Left colon (tissue), 2 donors: Measurements from ENCODE around the gene BTF3L4. TPM values are rescaled to one million over a fixed set of nuclear protein-coding genes. Genes with fewer than 3 reads are reported as not detected.
"Not testable (repeated sequence)": the region's sequence is repeated elsewhere in the genome, so short reads cannot be mapped to it uniquely, and the experiment has no call there.

Experiments
- ATAC-seq: fragments of 200-7000 bp; cut with Tn5 transposase; one replicate; pipeline ENCODE4 v1.9.1; 2020; ENCODE audit warnings: mild to moderate bottlenecking, moderate library complexity
- DNase-seq, 2 donors: peaks; one replicate each; pipeline ENCODE4 v3.0.0-alpha.2; 2020
- intact Hi-C, 2 donors: fragments of 100-400 bp; cut with DNase I in 1 of 2; cut with micrococcal nuclease in 1 of 2; formaldehyde crosslinking; loops; one replicate each; pipeline versions ENCODE4 v1.11.2 to v1.14.0; 2022; cut with DNase I, micrococcal nuclease
- total RNA-seq, 2 donors: library from RNA; stranded (reverse); fragmentation: NEBNext Ultra II Directional; extraction: Animal tissue kit (Norgen Biotek cat#: 25700); gene quantifications; one replicate each; pipeline ENCODE4 v1.2.1, GENCODE V29; 2021
- donor health status: DM: no; HTN: no; CAD: no.
- donor health status: DM: yes; HTN: yes; CAD: no.

BTF3L4 gene
- total RNA-seq, 2 donors from 2014 or later, result 19.1 to 20.9 TPM

GRCh38 chr1:52053862-52054261 is 2.2 kb upstream of the BTF3L4 start:
- ATAC-seq, result no peak
- intact Hi-C loops, result no loop called here

GRCh38 chr1:52054496-52055065 is 1.5 kb upstream of the BTF3L4 start:
- intact Hi-C loops, result no loop called here
- ATAC-seq (no peak), DNase-seq (no peak)

More at GRCh38 chr1:52053862-52054261, 2.2 kb upstream of the BTF3L4 start:
- DNase-seq, result no peak

- intact Hi-C loops, result no loop called here
- DNase-seq, result peak; percentile 90 to 91
These were observed 829 bp upstream of the BTF3L4 start, which contains the start of gene TXNDC12 for GRCh38 chr1:52055066-52055865. TXNDC12 (minus strand) TSS chr1:52055191; CDS start chr1:52055096, 95 bp downstream.

GRCh38 chr1:52055866-52056162 is 281 bp upstream of the BTF3L4 start:
- ATAC-seq, result no peak
- intact Hi-C loops, result no loop called here
- DNase-seq, result no peak

More at GRCh38 chr1:52055066-52055865, 829 bp upstream of the BTF3L4 start, which contains the start of gene TXNDC12:
- ATAC-seq, result peak; percentile 80

DNA sequence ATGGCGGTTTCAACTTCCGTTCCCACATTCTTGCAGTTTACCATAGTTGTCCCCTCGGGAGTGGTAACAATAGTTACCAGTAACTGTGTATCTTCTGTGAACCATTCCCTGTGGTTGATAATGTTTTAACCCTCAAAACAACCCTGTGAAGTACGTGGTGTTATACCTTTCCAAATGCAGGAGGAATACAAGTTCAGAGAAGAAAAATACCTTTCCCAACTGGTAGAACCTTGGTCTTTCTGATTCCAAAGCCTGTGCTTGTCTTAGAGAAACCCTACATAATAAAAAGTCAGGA is 789 bp downstream of the BTF3L4 start:
- ATAC-seq (no peak), DNase-seq (no peak)
- intact Hi-C loops, result no loop called here

DNA sequence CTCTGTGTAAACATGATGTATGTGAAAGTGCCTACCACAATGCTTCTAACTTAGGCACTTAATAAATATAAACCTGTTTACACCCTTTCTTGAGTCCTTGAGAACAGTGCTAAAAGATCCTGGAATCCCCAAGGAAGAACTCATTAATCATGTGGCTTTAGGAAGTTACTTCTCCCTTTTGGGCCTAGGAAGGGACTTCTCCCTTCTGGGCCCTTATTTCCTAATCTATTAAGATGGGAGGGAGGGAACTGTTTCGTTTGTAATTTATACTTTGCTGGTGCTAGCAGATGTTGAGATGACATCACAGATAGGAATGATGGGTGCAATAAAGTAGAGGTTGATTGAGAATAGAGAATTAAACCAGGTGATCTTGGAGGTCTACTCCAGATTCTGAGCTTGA is 1.2 kb downstream of the BTF3L4 start:
- intact Hi-C loops, result no loop called here
- ATAC-seq (no peak), DNase-seq (no peak)

GRCh38 chr1:52057876-52058415 is 1.9 kb downstream of the BTF3L4 start:
- DNase-seq (no peak), ATAC-seq (no peak)
- intact Hi-C loops, result no loop called here

GRCh38 chr1:52059321-52059720 is 3.2 kb downstream of the BTF3L4 start:
- intact Hi-C loops, result no loop called here
- no peak for ATAC-seq
- DNase-seq, result no peak

DNA sequence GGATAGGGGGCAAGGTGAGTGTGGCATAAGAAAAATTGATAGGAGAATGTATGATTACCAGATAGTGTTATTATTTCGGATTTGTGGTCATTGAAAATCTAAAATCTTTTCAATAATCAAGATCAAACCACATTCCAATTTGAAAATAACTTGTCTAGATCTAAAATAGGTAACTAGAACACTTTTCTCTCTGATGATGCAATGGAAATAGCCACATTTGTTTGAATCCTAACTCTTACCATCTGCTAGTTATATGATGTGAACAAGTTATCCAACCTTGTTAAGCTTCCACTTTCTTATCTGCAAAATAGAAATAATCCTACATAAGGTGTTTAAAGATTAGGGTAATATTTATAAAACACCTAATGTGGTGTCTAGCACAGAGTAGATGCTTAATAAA is 3.8 kb downstream of the BTF3L4 start:
- intact Hi-C loops, result no loop called here
- DNase-seq (no peak), ATAC-seq (no peak)

DNA sequence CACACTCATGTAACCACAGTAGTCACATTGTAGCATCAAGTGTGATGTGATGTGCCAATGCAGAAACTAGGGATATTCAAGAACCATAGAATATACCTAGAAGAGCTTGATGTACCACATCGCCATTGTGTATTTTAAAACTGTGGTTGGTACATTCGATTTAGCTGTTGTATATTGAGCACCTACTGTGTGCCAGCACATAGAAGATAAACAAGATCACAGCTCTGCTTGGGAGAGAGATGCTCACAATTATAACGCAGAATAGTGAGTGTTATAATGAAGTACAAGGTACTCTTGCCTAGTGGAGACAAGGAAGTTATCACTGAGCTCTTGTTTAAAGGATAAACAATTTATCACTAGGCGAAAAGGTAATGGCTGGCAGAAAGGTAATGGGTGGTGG is 4.7 kb downstream of the BTF3L4 start:
- DNase-seq (no peak), ATAC-seq (no peak)
- intact Hi-C loops, result no loop called here

DNA sequence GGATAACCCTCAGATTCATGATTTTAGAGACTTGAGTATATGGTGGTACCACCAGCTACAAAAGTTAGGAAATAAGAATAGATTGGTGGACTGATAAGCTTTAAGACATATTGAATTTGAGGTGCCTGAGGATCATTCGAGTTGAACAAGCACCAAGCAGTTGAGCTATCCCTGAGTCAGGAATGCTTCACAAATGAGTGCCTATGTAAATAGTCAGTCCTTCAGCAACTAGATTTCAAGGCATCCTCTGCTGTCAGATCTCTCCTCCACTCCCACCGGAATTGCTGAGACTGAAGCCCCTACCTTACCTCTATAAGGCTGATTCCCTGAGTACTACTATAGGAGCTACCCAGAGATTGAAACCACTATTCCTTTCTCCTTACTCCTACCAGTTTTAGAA is 7.1 kb downstream of the BTF3L4 start:
- intact Hi-C loops, result no loop called here
- no peak for DNase-seq
- no peak for ATAC-seq

DNA sequence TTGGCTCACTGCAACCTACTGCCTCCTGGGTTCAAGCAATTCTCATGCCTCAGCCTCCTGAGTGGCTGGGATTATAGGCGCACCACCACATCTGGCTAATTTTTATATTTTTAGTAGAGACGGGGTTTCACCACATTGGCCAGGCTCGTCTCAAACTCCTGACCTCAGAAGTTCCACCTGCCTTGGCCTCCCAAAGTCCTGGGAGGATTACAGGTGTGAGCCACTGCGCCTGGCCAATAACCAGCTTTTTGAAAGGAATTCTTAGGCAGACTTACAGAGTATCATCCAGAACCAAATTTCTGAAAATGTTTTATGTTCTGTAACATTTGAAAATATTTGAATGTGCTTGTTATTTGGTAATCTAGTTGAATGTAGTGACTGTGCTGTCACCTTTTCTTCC is 14.6 kb downstream of the BTF3L4 start:
- ATAC-seq, result no peak
- intact Hi-C loops, result no loop called here
- DNase-seq, result no peak

GRCh38 chr1:52072291-52072690 is 16.2 kb downstream of the BTF3L4 start:
- DNase-seq (no peak), ATAC-seq (no peak)
- intact Hi-C loops, result no loop called here

DNA sequence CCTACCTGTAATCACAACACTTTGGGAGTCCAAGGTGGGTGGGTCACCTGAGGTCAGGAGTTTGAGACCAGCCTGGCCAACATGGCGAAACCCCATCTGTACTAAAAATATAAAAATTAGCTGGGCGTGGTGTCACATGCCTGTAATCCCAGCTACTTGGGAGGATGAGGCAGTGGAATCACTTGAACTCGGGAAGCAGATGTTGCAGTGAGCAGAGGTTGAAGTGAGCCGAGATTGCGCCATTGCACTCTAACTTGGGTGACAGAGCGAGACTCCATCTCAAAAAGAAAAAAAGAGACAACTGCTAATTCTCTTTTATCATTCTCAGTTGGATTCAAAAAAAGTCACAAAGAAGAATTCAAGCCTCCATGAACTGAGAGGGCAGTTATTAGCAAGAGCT is 21.2 kb downstream of the BTF3L4 start:
- intact Hi-C loops, DNase-seq, ATAC-seq: not testable (repeated sequence)

GRCh38 chr1:52080014-52080415 is 23.9 kb downstream of the BTF3L4 start:
- DNase-seq (no peak), ATAC-seq (peak; percentile 86)
- intact Hi-C loops, result no loop called here

DNA sequence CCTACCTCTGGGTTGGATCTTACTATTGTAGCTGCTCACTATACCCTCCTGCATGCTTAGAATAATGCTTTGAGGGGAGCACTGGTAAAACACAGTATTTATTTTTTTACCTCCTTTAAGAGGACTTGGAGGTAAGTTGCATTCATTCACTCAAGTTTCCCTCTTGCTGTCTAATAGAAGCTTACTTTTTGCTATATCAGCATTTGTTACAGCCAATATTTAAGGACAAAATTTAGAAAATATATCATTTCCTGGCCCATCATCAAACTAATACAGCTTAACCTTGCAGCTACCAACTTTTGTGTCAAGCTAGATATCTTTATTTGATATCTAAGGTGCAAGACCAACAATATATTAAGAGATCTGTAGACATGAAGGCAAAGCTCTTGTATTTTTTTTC is 31.8 kb downstream of the BTF3L4 start:
- ATAC-seq, DNase-seq, intact Hi-C loops: not testable (repeated sequence)

- intact Hi-C loops, DNase-seq: not testable (repeated sequence)
- peak; percentile 23 for ATAC-seq
These were observed 38.2 kb downstream of the BTF3L4 start for GRCh38 chr1:52094300-52094699.

DNA sequence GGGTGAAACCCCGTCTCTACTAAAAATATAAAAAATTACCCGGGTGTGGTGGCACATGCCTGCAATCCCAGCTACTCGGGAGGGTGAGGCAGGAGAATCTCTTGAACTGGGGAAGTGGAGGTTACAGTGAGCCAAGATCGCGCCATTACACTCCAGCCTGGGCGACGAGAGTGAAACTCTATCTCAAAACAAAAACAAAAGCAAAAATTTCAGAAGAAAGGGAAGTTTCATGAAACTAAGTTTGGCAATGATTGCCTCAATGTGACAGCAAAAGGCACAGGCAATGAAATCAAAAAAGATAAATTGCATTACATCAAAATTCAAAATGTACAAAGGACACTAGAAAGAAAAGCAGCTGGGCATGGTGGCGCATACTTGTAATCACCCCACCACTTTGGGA is 40.1 kb downstream of the BTF3L4 start:
- intact Hi-C loops, result no loop called here
- ATAC-seq, result no peak
- no peak for DNase-seq

GRCh38 chr1:52098139-52098871 is 42.2 kb downstream of the BTF3L4 start:
- DNase-seq, result no peak
- ATAC-seq, result no peak
- intact Hi-C loops, result no loop called here
